Stimulated activated CD8-positive, alpha-beta memory T cell treated with anti-CD3 and anti-CD28 coated beads, Interleukin-12 subunit alpha, Interleukin-12 subunit beta, amount 100 ng/mL, for 1 hour (primary cell): ENCODE data around the gene DNAH5.

Experiments used
- DNase-seq: peaks from one replicate; pipeline ENCODE4 v3.0.0-alpha.2; 2020; ENCODE audit warnings: low read depth

DNAH5 gene

GRCh38 chr5:13708906-13709305 lies 235.6 kb downstream of the DNAH5 start:
- DNase-seq, result no peak

DNA sequence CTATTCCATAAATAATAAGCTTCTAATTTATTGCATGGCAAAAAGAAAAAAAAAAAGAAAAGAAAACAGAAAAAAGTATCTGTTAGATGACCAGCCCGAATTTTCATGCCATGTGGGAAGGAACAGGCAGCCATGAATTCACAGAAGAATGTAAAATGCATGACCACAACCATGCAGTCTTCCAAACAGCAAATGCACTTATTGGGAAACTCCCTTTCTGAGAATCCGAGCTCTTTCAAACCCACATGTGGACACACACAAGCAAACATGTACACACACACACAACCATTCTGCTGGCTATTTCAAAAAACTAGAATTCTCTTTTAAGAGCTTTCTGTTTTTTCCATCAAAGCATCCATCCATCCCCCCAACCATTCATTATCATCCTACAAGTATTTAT lies 236.1 kb downstream of the DNAH5 start:
- DNase-seq, result no peak

GRCh38 chr5:13704396-13704795 lies 240.1 kb downstream of the DNAH5 start:
- DNase-seq, result no peak

GRCh38 chr5:13700626-13701025 lies 243.9 kb downstream of the DNAH5 start:
- DNase-seq, result no peak

DNA sequence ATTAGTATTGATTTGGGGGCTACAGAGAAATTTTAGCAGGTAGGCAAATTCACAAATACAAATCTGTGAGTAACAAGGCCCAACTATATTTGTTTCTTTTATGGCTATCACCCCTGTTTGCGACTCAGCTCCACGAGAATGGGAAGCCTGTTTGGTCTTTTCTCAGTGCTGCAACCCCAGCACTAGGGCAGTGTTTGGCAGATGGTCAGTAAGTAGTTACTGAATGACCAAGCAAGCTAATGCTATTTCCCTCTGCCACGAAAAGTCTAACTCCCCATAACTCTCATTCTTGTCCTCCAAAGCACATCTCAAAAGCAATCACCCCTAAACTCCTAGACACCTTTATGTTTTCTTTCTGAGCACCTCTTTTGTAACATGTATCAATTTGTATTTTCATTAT lies 245.6 kb downstream of the DNAH5 start:
- DNase-seq, result no peak

- no peak for DNase-seq
Measured at GRCh38 chr5:13695076-13695712, 249.3 kb downstream of the DNAH5 start.

GRCh38 chr5:13692172-13692571 lies 252.3 kb downstream of the DNAH5 start:
- DNase-seq, result no peak

DNA sequence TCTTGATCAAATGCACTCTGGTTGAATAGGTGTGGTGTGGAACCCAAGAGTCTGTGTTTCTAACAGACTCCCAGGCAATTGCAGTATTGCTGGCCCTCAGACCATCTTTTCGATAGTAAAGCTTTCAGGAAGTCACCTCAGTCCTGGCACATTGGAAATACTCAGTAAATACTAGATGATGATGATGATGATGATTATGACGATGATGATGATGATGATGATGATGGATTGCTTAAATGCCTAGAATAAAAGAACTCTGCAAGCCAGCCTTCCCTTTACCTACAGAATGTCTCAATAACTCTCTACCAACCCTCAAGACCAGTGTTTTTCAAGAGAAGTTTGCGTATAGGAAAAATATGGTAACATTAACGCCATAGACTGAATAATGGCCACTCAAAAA lies 268.0 kb downstream of the DNAH5 start:
- no peak for DNase-seq

GRCh38 chr5:13674391-13674790 lies 270.1 kb downstream of the DNAH5 start:
- no peak for DNase-seq

DNA sequence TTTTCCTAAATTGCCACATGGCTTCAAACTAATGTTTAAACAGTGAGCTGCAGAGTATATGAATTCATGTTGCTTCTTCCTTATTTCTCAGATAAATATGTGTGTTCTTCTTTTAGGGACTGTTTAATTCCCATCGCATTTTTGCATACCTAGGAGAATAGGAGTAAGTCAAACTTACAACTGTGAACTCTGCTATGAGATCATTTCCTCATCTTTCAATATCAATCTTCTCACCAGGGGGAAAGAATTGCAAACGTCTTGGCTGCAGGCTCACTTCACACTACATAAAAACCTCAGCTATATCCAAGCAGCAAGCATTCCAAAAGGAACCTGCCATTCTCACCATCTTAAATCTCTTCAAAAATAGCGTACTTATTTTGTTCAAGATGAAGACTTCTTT lies 271.0 kb downstream of the DNAH5 start:
- no peak for DNase-seq

GRCh38 chr5:13664377-13664776 lies 280.1 kb downstream of the DNAH5 start:
- no peak for DNase-seq

- DNase-seq, result no peak
Measured at GRCh38 chr5:13662626-13663025, 281.9 kb downstream of the DNAH5 start.

- no peak for DNase-seq
Measured at GRCh38 chr5:13661272-13661671, 283.2 kb downstream of the DNAH5 start.

GRCh38 chr5:13660072-13660471 lies 284.4 kb downstream of the DNAH5 start:
- DNase-seq, result no peak

GRCh38 chr5:13659391-13659790 lies 285.1 kb downstream of the DNAH5 start:
- no peak for DNase-seq

- DNase-seq, result no peak
Measured at GRCh38 chr5:13658761-13659160, 285.7 kb downstream of the DNAH5 start.

DNA sequence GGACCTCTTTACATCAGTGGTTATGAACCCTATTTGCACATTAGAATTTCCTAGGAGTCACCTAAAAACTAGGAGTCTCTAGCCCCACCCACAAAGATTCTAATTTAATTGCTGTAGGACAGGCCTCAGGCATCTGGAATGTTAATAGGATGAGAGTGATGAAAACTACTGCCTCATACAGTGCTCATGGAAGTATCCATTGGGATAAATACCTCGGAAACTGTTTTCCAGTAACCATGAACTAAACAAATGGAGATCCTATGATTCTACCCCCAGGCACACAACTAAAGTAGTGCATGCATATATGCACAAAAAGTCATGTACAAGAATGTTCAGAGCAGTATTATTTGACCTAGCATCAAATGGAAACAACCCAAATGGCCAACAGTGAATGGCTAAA lies 286.3 kb downstream of the DNAH5 start:
- DNase-seq, result no peak

DNA sequence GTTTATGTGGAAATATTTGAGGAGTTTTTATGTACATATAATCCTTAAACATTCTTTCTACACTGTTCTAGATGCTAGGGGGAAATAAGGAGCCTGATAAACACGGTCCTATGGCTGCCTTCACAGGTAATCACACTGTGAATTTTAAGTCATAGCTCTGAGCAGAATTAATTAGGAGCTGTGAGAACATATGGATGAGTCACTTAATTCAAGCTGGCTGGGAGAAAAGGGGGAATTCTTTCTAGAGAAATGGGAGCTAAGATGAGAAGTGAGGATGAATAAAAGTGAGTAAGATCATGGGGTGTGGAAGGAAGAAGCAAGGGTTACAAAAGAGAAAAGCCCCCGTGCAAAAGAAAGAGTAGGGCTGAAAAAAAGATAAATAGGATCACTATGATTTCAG lies 290.8 kb downstream of the DNAH5 start:
- no peak for DNase-seq

DNA sequence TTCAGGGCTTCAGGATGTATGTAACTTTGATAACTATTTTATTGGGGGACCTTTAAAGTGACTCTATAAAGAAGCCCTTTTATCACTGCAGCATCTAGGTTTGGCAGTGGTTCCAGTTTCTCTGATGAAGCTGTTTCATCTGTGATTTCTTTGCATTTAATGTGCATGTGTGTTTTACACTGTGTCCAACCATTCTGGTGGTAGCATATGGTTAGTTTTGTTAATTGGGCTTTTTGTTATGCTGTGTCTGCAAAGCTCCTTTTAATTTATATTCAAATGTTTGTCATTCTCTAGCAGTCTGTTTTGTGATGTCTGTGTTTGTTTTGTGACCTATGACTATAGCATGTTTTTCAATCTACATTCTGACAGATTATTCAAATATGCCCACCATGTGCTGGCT lies 294.8 kb downstream of the DNAH5 start:
- no peak for DNase-seq

DNA sequence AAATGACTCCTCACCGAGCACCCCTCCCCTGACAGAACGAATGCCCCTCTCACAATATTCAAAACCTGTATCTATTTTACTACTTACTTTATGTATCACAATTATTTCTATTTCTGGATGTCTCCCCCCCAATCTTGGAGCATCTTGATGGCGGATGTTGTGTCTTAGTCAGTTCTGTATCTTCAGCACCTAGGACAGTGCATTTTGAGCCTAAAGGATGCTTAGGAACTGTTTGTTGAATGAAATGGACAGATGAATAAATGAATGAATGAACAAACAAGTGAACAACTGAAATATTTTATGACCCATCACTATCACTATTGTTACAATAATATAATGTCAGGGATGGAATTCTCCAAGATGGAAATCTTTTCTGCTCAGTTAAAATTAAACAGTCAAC lies 295.7 kb downstream of the DNAH5 start:
- DNase-seq, result no peak

GRCh38 chr5:13643734-13644133 lies 300.8 kb downstream of the DNAH5 start:
- no peak for DNase-seq

- DNase-seq, result no peak
Measured at GRCh38 chr5:13643196-13643595, 301.3 kb downstream of the DNAH5 start.
